Tibial nerve (tissue), 4 donors: ENCODE measurements around the gene DHRS1. TPM values are rescaled to one million over a fixed set of nuclear protein-coding genes. Genes with fewer than 3 reads are reported as not detected.
"Not testable (repeated sequence)": the region's sequence is repeated elsewhere in the genome, so short reads cannot be mapped to it uniquely, and the experiment has no call there.

Source experiments
- DNase-seq, 2 donors: peaks; one replicate each; pipeline ENCODE4 v3.0.0-alpha.2; 2019; ENCODE audit warnings: low spot score in 2 of 2
- H3K27ac ChIP-seq, 4 donors: fragments of 200-600 bp; sonication (generic) in 3 of 4; one replicate each; pipeline ENCODE4 v1.5.1; 2017 to 2019; ENCODE audit warnings: mild to moderate bottlenecking in 1 of 4
- H3K27me3 ChIP-seq, 2 donors: fragments of 200-600 bp; sonication (generic) in 1 of 2; one replicate each; pipeline versions ENCODE4 v1.5.1 to v1.6.0; 2017 to 2019
- H3K36me3 ChIP-seq, 3 donors: fragments of 200-600 bp; sonication (generic); one replicate each; pipeline ENCODE4 v1.5.1; 2018 to 2019
- H3K4me1 ChIP-seq, 4 donors: fragments of 200-600 bp; sonication (generic) in 3 of 4; one replicate each; pipeline ENCODE4 v1.5.1; 2017 to 2019
- H3K4me3 ChIP-seq, 4 donors: fragments of 200-600 bp; sonication (generic) in 3 of 4; one replicate each; pipeline ENCODE4 v1.5.1; 2017 to 2019; ENCODE audit warnings: mild to moderate bottlenecking in 1 of 4, moderate library complexity in 1 of 4
- H3K9me3 ChIP-seq, 4 donors: fragments of 200-600 bp; sonication (generic) in 3 of 4; one replicate each; pipeline ENCODE4 v1.5.1; 2017 to 2019
- CTCF ChIP-seq, 5 experiments: fragments of 200-600 bp in 3 of 5; fragments of 450-650 bp in 2 of 5; sonication (generic) in 3 of 5; IDR thresholded peaks; one replicate each; pipeline ENCODE4 v1.5.1; 2016 to 2019; ENCODE audit warnings: antibody characterized with exemption in 5 of 5, mild to moderate bottlenecking in 3 of 5, moderate library complexity in 2 of 5
- EP300 ChIP-seq, 2 donors: sonication (generic); formaldehyde crosslinking; IDR thresholded peaks; one replicate each; pipeline ENCODE4 v1.6.1; 2017; ENCODE audit warnings: antibody characterized with exemption in 2 of 2, mild to moderate bottlenecking in 1 of 2
- POLR2A ChIP-seq, 2 donors: fragments of 450-650 bp; IDR thresholded peaks; one replicate each; pipeline ENCODE4 v1.6.1; 2017; ENCODE audit warnings: antibody characterized with exemption in 2 of 2, mild to moderate bottlenecking in 2 of 2, moderate library complexity in 2 of 2
- WGBS, 2 donors: methylation state at CpG; one replicate each; pipeline ENCODE4 v1.1.5; 2018; 5-methylcytosine and 5-hydroxymethylcytosine counted together
- total RNA-seq, 4 donors: library from RNA; depleted of rRNA; stranded (reverse); fragments of >200 nt; gene quantifications; one replicate each; pipeline ENCODE4 v1.1.0, GENCODE V29; 2016

The DHRS1 gene
- total RNA-seq, 4 donors from 2014 or later = 15.7 to 43.5 (median 22.6) TPM

- peaks cover 0 to 50% (median 29%) of the 10 kb centered on the region in 4 donors for H3K4me1 ChIP-seq
- no peak for DNase-seq
- TF ChIP-seq POLR2A (IDR thresholded peaks at IDR 0.05) (no peak), CTCF (IDR thresholded peaks at IDR 0.05) (no peak), EP300 (IDR thresholded peaks at IDR 0.05) (no peak)
- WGBS, 2 donors = 55 to 64% methylated on average over 19 to 26 of the region's 26 CpGs
- no peak overlapping the region for H3K27ac ChIP-seq
- H3K36me3 ChIP-seq = no peaks in the 10 kb centered on the region
- H3K27me3 ChIP-seq = peaks cover 0 to 46% of the 10 kb centered on the region in 2 donors
- no peaks in the 10 kb centered on the region for H3K9me3 ChIP-seq
- peak overlapping the region in 2 of 4 donors; percentile 39 to 42 for H3K4me3 ChIP-seq
Measured at GRCh38 chr14:24331731-24332267, 32.2 kb upstream of the DHRS1 start.

- TF ChIP-seq CTCF (IDR thresholded peaks at IDR 0.05) (no peak), POLR2A (IDR thresholded peaks at IDR 0.05) (no peak), EP300 (IDR thresholded peaks at IDR 0.05) (no peak)
- no peak for DNase-seq
- Histone ChIP-seq H3K9me3 (no peaks in the 10 kb centered on the region), H3K4me1 (peaks cover 0 to 50% (median 29%) of the 10 kb centered on the region in 4 donors), H3K36me3 (no peaks in the 10 kb centered on the region), H3K4me3 (no peak overlapping the region), H3K27ac (no peak overlapping the region), H3K27me3 (peaks cover 0 to 39% of the 10 kb centered on the region in 2 donors)
- 86% methylated on average over 4 to 8 of the region's 10 CpGs for WGBS, 2 donors
Measured at GRCh38 chr14:24330973-24331674, 31.5 kb upstream of the DHRS1 start.

- Histone ChIP-seq H3K4me3 (no peak overlapping the region), H3K27ac (no peak overlapping the region), H3K4me1 (peaks cover 0 to 41% (median 26%) of the 10 kb centered on the region in 4 donors), H3K9me3 (no peaks in the 10 kb centered on the region), H3K27me3 (peaks cover 0 to 25% of the 10 kb centered on the region in 2 donors), H3K36me3 (no peaks in the 10 kb centered on the region)
- DNase-seq = peak in 1 of 2 donors; percentile 47
- WGBS, 2 donors = 64 to 66% methylated on average over 3 to 9 of the region's 9 CpGs
- no peak for TF ChIP-seq POLR2A (IDR thresholded peaks at IDR 0.05)
- TF ChIP-seq EP300 (IDR thresholded peaks at IDR 0.05) = peak in 1 of 2 donors; percentile 32
Measured at GRCh38 chr14:24329736-24330135, 30.2 kb upstream of the DHRS1 start.

- no peak for DNase-seq
- TF ChIP-seq EP300 (IDR thresholded peaks at IDR 0.05) (no peak), CTCF (IDR thresholded peaks at IDR 0.05) (no peak), POLR2A (IDR thresholded peaks at IDR 0.05) (no peak)
- Histone ChIP-seq H3K4me1 (peaks cover 0 to 36% (median 20%) of the 10 kb centered on the region in 4 donors), H3K27ac (peak overlapping the region in 1 of 4 donors; percentile 1), H3K4me3 (no peak overlapping the region), H3K27me3 (peaks cover 0 to 19% of the 10 kb centered on the region in 2 donors), H3K9me3 (no peaks in the 10 kb centered on the region), H3K36me3 (no peaks in the 10 kb centered on the region)
- WGBS, 2 donors = 83 to 85% methylated on average over 12 of the region's 12 CpGs
Measured at GRCh38 chr14:24329073-24329663, 29.6 kb upstream of the DHRS1 start.

- H3K36me3 ChIP-seq, H3K9me3 ChIP-seq, H3K27me3 ChIP-seq, H3K4me3 ChIP-seq, H3K27ac ChIP-seq: not testable (repeated sequence)
- peaks cover 0 to 23% (median 9%) of the 10 kb centered on the region in 4 donors for H3K4me1 ChIP-seq
- peak; percentile 54 to 67 (median 59) for TF ChIP-seq CTCF (IDR thresholded peaks at IDR 0.05)
- DNase-seq = peak in 1 of 2 donors; percentile 54
- WGBS, 2 donors = 2 to 3% methylated on average over 8 to 9 of the region's 9 CpGs
Measured at GRCh38 chr14:24327914-24328313, 28.3 kb upstream of the DHRS1 start.
